DMS79 treated with DMSO at 0.1 percent for 48 hours (cell line): Measurements from ENCODE around the gene GFRA3.

Source experiments
- DNase-seq: peaks from one replicate; lab custom pipeline; 2025; lab: John Stamatoyannopoulos, UW

The GFRA3 gene

DNA sequence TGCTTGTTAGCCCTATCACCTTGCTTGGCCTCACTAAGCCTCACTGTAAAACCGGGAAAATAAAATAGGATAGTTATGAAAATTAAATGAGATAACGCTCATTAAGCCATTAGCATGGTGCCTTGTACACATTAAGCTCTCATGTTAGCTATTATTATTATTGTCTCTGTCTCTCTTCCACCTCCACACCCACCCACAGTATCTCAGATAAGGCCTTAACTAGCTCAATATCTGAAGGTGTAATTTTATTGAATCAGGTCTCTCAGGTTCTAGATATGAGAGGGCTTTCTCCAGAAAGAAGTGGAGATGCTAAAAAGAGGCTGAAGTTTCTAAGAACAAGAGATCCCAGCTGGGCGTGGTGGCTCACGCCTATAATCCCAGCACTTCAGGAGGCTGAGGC is 27.6 kb downstream of the GFRA3 start:
- no peak for DNase-seq

DNA sequence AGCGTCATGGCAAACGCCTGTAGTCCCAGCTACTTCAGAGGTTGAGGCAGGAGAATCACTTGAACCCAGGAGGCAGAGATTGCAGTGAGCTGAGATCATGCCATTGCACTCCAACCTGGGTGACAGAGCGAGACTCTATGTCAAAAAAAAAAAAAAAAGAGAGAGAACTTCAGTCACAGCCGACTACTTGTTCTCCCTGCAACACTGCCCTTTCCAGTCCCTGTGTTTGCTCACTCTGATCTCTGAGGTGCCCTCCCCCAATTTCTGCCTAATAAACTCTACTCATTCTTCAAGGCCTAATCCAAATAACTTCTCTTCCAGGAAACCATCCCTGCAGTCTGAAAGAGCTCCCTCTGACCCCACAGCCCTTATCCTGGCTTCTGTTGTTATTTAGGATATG is 28.1 kb downstream of the GFRA3 start:
- DNase-seq = no peak

DNA sequence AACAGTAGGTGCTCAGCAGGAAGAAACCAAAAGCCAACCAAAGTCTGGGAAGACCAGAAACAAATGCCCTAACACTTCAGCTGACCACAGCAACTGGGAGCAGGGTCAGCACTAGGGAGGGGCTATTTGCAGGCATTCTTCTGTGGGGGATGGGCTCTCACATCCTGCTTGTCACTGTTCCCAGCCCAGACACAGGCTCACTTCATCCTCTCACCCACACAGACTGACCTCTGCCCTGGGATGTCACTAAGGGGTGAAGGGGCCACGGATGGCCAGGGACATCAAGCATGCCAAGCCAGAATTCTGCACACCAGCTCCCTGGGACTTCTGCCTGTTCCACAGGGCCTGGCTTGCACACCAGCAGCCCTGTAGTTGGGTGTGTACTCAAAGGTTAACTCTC is 28.7 kb downstream of the GFRA3 start:
- no peak for DNase-seq

DNA sequence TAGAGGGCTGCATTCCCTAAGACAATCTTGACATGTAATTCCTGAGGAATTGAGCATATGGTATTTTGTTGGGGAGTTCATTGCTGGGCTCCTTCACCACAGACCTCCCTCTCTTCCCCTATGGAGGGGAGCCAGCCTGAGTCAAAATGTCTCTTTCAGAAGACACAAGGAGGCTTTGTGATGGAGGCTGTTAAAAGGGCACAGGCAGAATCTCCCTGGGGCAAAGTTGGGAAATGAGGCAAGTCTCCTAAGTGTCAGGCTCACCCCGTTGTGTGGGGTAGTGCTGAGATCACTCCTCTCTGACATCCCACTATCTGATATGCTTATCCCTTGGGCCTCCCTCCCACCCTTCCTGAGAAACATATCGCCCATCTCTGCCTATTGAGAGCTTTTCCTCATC is 30.6 kb downstream of the GFRA3 start:
- no peak for DNase-seq

DNA sequence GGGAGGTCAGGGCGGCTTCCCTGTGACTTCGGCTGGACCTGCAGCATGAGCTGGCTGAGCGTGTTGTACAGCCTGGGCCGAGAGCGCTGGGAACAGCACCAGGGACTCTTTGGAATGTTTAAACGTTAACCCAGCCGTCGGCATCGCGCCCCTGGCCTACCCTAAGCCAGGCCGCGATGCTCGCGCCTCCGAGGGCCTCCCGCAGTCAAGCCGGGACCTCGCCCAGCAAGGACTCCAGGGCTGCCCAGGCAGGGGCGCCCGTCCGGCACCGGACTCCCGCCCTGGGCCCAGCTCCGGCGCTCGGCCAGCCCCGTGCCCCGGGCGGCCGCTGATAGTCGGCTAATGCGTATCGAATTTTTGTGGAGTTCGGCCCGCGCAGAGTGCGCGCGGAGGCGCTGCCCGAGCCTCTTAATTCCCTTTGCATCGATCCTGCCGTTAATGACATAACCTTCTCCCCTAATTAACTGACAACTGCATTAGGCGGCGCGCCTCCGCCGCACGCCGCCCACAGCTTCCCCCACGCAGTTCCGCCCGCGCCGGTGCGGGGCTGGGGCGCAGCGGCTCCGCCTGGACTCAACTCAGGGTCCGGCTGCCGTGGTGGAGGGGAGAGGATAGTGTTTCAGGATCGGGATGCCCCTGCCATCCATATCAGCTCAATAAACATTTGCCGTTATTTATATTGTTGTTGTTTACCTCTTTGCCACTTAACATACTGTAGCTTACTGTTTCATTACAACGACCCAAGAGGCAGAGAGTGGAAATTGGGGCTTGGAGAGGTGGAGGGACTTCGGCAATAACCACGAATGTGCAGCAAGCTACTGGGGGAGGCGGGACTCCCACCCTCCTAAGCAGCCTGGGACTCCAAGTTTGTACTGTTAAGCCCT is 32.5 kb downstream of the GFRA3 start:
- no peak for DNase-seq

DNA sequence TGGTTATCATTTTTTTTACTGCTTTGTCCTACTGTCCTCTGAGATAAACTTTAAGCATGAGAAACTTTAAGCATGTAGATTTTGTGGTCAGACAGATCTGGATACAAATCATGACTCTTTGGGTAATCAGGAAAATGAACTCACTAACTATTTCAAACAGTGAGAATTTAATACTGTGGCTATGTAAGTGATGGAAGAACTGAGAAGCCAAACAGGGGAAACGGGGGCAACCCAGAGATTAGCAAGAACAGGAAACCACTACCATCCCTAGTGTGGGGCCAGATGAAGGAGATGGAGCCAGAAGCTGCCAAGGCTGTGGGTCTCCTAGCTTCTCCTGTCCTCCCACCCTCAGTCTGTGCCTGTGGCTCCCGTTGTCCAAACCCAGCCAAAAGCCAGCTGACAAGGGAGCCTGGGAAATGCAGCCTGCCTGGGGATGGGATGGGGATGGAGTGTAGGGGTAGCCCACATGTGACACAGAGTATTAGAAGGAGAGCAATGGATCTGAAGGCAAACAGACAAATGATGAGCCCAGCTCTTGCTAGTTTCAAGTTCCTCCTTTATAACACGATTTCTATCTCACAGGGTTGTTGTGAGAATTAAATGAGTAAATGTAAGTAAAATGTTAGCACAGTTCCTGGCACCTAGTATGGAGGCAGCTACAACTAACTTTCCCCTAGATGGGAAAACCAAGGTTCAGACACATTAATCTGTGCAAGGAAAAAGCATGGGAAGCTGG is 33.6 kb downstream of the GFRA3 start:
- DNase-seq = no peak

DNA sequence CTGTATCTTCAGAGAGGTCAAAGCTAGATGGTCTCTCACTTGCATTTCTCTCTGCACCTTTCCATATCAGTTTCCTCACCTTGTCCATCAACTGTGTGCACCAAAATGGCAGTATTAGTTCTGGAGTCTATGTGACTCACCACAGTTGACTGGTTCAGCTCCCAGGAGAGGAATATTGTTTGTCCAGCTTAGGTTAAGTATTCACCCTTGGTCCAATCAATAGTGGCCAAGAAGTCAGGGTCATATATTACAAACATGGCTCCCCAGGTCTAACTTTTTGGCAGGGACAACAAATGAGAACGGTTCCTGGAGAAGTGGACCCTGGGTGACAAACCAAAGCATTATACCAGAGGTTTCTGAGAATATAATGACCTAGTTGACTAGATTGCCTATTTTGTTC is 36.4 kb downstream of the GFRA3 start:
- DNase-seq = no peak

DNA sequence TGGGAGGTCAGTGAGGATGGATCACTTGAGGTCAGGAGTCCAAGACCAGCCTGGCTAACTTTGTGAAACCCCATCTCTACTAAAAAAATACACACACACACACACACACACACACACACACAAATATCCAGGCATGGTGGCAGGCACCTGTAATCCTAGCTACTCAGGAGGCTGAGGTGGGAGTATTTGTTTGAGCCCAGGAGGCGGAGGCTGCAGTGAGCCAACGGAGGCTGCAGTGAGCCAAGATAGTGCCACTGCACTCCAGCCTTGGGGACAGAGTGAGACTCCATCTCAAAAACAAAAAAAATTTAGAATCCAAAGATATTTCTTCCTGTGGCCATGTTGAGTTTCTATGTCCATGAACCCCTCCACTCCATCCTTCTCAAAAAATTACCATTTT is 39.8 kb downstream of the GFRA3 start:
- no peak for DNase-seq

DNA sequence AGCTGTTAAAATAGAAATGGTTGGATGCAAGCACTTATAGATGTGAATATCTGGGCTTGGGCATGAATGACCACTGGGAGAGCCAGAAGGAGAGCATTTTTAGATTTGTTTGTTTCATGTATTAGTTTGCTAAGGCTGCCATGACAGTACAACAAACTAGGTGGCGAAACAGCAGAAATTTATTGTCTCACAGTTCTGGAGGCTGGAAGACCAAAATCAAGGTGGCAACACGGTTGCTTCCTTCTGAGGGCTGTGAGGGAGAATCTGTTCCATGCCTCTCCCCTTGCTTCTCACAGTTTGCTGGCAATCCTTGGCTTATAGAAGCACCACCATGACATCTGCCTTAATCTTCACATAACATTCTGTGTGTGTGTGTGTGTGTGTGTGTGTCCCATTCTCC is 41.1 kb downstream of the GFRA3 start:
- no peak for DNase-seq

DNA sequence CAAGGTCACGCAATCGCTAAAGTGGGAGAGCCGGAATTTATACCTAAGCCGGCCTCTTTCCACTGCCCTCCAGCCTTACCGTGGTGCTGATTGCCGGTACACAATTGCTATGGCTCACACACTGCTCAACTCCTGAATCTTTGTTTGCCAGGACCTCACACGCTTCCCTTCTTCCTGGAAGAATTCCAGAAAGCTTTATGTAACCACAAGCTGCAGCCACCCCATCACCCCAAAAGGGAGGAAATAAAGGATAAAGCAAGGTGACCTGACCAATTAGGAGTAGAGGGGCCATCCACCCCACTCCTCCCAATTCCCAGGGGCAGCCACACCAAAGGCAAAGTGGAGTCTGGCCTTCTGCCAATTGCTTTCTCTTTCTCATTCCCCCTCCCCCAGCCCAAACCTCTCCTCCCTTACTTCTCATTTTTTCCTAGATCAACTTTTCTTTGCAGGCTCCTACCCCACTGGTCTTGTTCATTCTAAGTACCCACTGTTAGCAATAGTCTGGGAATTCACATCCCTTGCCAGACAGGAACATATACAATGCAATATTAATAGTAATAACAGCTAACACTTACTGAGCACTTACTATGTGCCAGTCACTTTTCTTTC is 43.3 kb downstream of the GFRA3 start:
- peak; percentile 54 for DNase-seq

DNA sequence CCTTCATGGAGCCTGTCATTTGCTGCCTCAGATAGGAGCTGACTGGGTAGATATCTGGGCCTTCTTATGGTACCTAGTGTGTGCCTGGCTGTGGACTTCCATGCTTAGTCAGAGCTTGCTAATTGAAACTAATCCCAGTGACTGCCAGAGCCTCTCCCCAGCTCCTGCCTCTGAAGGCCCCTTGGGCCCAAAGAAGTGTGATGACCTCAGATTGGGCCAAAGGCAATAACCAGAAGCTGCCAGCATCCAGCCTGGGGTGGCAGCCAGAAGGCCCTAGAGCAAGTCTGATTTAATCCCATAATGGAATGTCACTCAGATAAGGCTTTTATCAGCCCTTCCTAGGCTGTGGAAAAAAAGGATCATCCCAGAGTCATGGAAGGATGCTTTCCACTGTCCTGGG is 44.2 kb downstream of the GFRA3 start:
- peak; percentile 4 for DNase-seq

DNA sequence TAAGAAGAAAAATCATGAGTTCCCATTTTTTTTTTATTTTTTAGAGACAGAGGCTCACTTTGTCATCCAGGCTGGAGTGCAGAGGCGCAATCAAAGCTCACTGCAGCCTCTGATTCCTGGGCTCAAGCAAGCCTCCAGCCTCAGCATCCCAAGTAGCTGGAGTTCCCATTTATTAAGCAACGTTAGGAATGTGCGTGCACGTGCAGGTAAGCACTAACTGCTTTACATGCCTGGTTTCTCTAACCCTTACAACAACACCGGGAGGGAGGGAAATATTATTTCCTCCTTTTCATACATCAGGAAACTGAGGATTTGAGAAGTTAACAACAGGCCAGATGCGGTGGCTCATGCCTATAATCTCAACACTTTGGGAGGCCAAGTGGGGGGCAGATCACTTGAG is 45.0 kb downstream of the GFRA3 start:
- no peak for DNase-seq

DNA sequence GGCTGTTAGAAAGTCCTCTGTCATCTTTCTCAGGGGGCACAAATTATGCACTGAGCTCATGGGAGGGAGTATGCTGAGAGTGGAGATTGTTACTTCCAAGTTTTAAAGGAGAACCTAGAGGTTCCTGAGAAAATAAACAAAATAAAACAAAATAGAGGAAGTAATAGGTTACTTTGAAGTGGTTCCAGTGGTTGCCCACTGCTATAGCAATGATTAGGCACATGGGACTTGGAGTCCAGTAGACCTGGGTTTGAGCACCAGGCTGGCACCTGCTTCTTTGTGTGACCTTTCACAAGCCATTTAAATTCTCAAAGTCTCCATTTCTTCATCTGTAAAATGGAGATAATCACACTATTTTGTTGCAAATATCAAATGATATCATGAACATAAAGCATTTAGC is 47.5 kb downstream of the GFRA3 start:
- no peak for DNase-seq

DNA sequence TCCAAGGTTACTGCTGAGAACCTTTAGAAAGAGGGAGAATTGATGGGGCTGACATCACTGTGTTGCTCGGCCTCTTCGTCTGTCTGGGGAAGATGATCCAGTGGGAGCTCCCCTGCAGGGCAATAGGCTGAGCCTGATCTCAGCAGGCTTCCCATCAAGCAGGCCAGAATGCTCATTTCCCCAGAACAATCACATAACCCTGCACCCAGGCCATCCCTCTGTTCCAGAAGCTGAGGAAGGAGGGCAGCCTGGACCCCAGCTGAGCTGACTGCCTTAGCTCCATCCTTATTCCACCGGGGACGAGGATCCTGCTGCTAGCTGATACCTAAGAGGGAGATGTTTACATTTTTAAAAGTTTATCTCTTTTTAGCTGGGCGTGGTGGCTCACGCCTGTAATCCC is 49.7 kb downstream of the GFRA3 start:
- DNase-seq = no peak

DNA sequence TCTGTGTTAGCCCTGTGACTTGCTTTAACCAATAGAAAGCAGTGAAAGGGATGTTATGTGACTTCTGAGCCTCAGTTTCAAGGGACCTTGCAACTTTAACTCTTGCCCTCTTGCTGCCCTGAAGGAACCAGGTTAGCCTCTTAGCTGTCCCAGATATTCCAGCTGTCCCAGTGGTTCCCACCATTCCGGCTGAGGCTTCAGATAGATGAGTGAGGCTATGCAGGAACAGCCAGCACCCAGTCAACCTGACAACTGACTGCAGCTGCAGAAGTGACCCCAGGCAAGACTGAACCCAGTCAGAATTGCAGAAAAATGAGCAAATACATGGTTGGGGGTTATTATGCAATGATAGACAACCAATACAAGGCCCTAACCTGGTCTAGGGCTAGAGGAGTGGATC is 50.9 kb downstream of the GFRA3 start:
- no peak for DNase-seq

DNA sequence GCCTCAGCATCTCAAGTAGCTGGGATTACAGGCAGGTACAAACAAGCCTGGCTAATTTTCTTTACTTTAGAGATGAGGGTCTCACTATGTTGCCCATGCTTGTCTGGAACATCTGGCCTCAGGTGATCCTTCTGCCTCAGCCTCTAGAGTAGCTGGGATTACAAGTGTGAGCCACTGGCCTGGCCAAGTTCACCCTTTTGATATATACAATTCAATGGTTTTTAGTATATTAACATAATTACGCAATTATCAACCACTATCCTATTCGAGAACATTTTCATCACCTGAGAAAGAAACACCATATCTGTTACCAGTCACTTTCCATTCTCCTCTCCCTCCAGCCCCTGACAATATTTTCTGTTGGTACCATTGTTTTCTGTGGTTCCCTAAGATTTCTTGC is 57.6 kb downstream of the GFRA3 start:
- DNase-seq = no peak

DNA sequence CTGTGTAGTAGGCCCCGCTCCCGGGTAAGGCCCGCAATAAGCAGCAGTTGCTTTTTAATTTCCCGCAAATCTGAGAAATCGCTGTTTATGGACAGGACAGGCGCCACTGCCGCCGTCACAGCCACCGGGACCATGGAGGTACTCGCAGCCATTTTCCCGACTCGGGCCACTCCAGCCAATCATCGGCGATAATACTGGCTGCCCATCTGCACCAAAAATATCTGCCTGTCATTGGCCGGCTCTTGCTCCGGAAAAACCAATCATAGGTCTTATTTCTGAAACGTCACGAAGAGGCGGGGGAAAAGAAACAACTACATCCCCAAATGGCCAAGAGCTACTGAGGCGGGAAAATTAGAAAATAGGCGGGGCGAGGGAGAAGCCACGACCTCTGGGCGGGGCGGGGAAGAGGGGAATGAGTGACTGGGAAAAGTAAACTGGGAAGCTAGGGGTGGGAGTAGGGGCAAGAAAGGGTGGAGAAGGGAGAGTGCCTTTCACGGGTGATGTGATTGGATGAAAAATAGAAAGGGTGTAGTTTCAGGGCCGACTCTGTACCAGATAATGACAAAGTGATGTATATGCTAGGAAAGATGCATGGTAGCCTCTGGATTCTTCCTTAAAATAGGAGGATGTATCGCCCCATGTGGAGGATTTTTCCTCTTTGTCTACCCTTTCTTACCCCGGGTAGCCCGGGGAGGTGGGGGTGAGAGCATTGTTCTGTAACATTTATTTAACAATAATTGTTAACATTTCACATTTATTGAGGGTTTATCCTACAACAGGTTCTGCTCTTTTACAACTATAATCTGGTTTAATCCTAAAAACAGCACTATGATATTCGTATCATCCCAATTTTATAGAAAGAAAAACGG is 61.0 kb downstream of the GFRA3 start, which contains the start of gene CDC23:
Gene CDC23, minus strand, starts transcription at position 163 of the 869 bp plus-strand sequence. Its CDS starts 11 bp downstream, at position 152.
- DNase-seq = peak; percentile 91

DNA sequence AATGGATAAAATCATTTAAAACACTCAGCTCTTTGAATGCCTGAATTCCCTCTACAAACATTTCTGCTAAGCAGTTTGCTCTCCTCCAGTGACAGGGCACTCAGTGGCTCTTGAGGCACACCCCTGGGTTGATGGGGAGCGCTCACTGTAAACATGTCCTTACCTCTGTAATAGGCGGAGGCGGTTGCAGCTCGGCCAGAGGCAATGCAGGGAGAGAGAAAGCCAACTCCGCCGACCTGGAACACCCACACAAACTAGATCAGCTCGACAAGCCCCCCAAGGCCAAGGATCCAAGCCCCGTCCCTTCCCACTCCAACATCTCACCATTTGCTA is 61.6 kb downstream of the GFRA3 start:
- DNase-seq = no peak

DNA sequence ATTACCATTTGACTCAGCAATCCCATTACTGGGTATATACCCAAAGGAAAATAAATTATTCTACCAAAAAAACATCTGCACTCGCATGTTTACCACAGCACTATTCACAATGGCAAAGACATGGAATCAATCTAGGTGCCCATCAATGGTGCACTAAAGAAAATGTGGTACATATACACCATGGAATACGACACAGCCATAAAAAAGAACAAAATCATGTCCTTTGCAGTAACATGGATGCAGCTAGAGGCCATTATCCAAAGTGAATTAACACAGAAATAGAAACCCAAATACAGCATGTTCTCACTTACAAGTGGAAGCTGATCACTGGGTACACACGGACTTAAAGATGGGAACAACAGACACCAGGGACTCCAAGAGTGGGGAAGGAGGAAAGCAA is 63.4 kb downstream of the GFRA3 start:
- DNase-seq = no peak
